Placental epithelial cell (primary cell): ENCODE measurements around the gene KCNAB1. TPM values are rescaled to one million over a fixed set of nuclear protein-coding genes. Genes with fewer than 3 reads are reported as not detected.

Experiments
- total RNA-seq: library from RNA; depleted of rRNA; stranded (reverse); fragments of >200 nt; gene quantifications from 2 replicates; pipeline ENCODE4 v1.2.3, GENCODE V29; 2012

KCNAB1 gene
- under 0.01 and 0.54 TPM in 2 replicates for total RNA-seq

DNA sequence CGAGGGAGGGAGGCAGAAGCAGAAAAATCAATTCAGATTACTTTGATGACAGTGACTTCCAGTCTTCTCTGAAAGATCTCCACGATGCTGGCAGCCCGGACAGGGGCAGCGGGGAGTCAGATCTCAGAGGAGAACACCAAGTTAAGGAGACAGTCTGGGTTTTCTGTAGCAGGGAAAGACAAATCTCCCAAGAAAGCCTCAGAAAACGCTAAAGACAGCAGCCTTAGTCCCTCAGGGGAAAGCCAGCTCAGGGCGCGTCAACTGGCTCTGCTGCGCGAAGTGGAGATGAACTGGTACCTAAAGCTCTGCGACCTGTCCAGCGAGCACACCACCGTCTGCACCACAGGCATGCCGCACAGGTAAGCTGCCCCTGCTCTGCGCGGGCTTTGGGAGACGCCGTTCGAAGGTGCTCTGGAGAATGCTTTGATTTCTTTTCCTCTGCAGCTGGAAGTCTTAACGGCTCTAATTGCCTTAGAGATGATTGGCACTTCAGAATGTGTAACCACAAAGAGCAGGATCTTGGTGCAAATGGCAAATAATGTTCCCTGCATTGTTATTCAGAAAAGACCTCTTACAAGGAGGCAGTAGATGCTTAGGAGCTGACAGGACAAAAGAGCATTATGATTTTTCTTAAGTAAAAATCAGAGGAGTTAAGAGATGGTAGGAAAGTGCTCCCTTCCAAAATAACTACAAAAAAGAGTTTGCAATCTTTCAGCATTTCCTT, at the start of gene KCNAB1:
Gene KCNAB1, plus strand, starts transcription at position 51 of the 724 bp plus-strand sequence.

DNA sequence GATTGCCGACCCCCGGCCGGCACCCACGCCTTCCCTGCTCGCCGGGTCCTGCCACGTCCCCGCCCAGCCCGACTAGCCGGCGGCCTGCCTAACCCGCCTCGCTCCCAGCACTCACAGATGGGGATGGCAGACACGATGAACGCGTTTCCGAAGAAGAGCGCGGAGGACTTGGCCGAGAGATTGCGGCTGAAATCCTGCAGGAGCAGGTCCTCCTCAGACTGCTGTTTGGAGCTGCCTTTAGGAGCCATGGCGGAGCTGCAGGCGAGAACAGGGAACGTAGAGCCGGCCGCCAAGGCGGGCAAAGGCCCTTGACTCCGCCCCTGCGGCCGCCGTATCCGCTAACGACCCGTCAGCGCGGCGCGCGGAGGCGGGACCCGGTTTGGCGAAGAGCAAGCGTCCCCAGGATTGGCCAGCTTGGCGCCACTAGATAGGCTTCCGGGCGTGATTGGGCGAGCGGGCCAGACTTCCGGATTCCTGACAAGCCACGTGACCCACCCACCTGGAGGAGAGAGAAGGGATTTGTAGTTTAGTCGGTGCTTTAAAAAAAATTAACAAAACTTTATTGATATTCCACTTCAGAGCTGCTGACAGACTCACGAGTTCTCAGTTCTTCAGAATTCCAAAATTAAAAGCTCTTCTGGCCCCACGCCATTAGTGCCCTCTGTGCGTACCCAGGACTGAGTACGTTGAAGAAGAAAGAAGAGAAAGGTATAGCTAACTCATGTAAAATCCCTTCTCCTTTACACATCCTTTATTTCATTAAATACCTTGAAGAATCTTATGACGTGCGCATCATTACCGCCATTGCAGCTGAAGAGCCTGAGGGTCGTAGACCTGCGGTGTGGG, 434.7 kb downstream of the KCNAB1 start, which contains the start of gene SSR3:
Gene SSR3, minus strand, starts transcription at position 276 of the 846 bp plus-strand sequence. Its CDS starts 28 bp downstream, at position 248.

Other genes with a start within 250 kb of the KCNAB1 start
- gene GMPS, start 249.9 kb upstream of the KCNAB1 start, total RNA-seq = 34.5 and 46.4 TPM in 2 replicates